Astrocyte of the cerebellum (primary cell): ENCODE measurements around the gene CGB8.

Source experiments
- DNase-seq: peaks from one replicate; pipeline ENCODE4 v3.0.0-alpha.2; 2011; ENCODE audit warnings: low read depth
- H3K4me3 ChIP-seq: 2 replicates; pipeline ENCODE4 v1.5.1; 2011; ENCODE audit warnings: mild to moderate bottlenecking, low read depth, low read length, moderate library complexity
- CTCF ChIP-seq: IDR thresholded peaks from 2 replicates; pipeline ENCODE4 v1.5.1; 2012; ENCODE audit warnings: low read length, low read depth, moderate library complexity, mild to moderate bottlenecking; ENCODE audit errors: missing control alignments
- in situ Hi-C: cut with HindIII; loops from 2 replicates; pipeline ENCODE4 v1.10.0; 2017; ENCODE audit warnings: low sequenced_read_pairs

CGB8 gene

GRCh38 chr19:49016067-49016839 is 32.7 kb downstream of the CGB8 start:
- DNase-seq: no peak
- H3K4me3 ChIP-seq: no peak overlapping the region
- in situ Hi-C loops: no loop called here
- TF ChIP-seq CTCF: no peak

GRCh38 chr19:49014870-49015255 is 34.0 kb downstream of the CGB8 start:
- DNase-seq: no peak
- in situ Hi-C loops: no loop called here
- H3K4me3 ChIP-seq: no peak overlapping the region

GRCh38 chr19:49014123-49014869 is 34.6 kb downstream of the CGB8 start:
- TF ChIP-seq CTCF: no peak
- H3K4me3 ChIP-seq: no peak overlapping the region
- DNase-seq: no peak
- in situ Hi-C loops: no loop called here

More at GRCh38 chr19:49014870-49015255, 34.0 kb downstream of the CGB8 start:
- no peak for TF ChIP-seq CTCF

- in situ Hi-C loops: no loop called here
- no peak for TF ChIP-seq CTCF
- no peak overlapping the region for H3K4me3 ChIP-seq
- DNase-seq: no peak
Observed at GRCh38 chr19:49011194-49011593, 37.7 kb downstream of the CGB8 start.

GRCh38 chr19:49010453-49010852 is 38.5 kb downstream of the CGB8 start:
- no peak for DNase-seq
- no peak overlapping the region for H3K4me3 ChIP-seq
- in situ Hi-C loops: no loop called here
- no peak for TF ChIP-seq CTCF

- in situ Hi-C loops: no loop called here
- no peak overlapping the region for H3K4me3 ChIP-seq
Observed at GRCh38 chr19:49009828-49010227, 39.1 kb downstream of the CGB8 start.

More at GRCh38 chr19:49009828-49010227, 39.1 kb downstream of the CGB8 start:
- no peak for TF ChIP-seq CTCF
- no peak for DNase-seq
